SK-N-SH treated with all-trans-retinoic acid at 6 μM for 48 hours (cell line): Measurements from ENCODE around the gene HBG2.

Experiments
- ARNTL ChIP-seq: fragments of 450-650 bp; formaldehyde crosslinking; IDR thresholded peaks from 2 replicates; pipeline ENCODE4 v1.5.0; 2020; ENCODE audit warnings: low read depth, mild to moderate bottlenecking, moderate library complexity, borderline replicate concordance
- BACH2 ChIP-seq: fragments of 250-450 bp; sonication (Bioruptor Pico); IDR thresholded peaks from 2 replicates; pipeline ENCODE4 v1.9.0; 2021; ENCODE audit warnings: mild to moderate bottlenecking, borderline replicate concordance
- GLIS3 ChIP-seq: fragments of 250-450 bp; sonication (Bioruptor Pico); IDR thresholded peaks from 2 replicates; pipeline ENCODE4 v1.5.0; 2020; ENCODE audit warnings: mild to moderate bottlenecking, moderate library complexity
- RARB ChIP-seq: fragments of 250-450 bp; sonication (Bioruptor Pico); IDR thresholded peaks from 2 replicates; pipeline ENCODE4 v1.8.0; 2021; ENCODE audit warnings: mild to moderate bottlenecking, moderate library complexity
- ZFP30 ChIP-seq: fragments of 450-650 bp; formaldehyde crosslinking; IDR thresholded peaks from 2 replicates; pipeline ENCODE4 v1.5.0; 2022; ENCODE audit warnings: mild to moderate bottlenecking, moderate library complexity
- TF ChIP-seq, protein P1 (sequence below): fragments of 250-450 bp; sonication (Bioruptor Pico); IDR thresholded peaks from 2 replicates; pipeline ENCODE4 v1.8.0; 2021; ENCODE audit warnings: low read depth, mild to moderate bottlenecking, moderate library complexity, borderline replicate concordance
- TF ChIP-seq, protein P2 (sequence below): fragments of 250-450 bp; sonication (Bioruptor Pico); IDR thresholded peaks from 2 replicates; pipeline ENCODE4 v1.8.0; 2020; ENCODE audit warnings: mild to moderate bottlenecking, moderate library complexity, borderline replicate concordance

DNA sequence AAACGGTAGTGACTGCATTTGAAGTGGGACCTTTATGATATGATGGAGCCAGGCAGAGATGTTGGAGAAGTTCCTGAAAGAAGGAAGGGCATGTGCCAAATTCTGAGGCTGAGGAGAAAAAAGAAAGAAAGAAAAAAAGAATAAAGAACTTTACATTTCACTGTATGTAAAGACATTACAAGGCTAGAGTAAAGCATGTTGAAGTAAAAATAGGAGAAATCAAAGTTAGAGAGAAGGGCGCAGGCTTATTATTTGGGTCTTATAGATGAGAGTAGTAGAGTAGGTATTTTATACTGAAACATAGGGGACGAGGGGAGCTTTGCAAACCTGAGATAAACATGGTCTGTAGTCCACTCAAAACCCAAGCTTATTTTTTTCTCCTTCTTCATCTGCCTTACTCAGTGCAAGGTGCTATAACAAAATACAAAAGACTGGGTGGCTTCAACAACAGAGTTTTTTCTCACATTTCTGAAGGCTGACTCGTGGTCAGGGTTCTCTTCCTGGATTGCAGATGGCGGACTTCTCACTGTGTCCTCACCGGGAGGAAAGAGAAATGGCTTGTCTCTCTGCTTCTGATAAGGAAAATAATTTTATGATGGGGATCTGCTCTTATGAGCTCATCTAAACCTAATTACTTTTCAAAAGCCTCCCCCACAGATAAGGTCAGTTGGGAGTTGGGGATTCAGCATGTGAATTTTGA is 7.7 kb downstream of the HBG2 start:
- TF ChIP-seq, protein P1, sequence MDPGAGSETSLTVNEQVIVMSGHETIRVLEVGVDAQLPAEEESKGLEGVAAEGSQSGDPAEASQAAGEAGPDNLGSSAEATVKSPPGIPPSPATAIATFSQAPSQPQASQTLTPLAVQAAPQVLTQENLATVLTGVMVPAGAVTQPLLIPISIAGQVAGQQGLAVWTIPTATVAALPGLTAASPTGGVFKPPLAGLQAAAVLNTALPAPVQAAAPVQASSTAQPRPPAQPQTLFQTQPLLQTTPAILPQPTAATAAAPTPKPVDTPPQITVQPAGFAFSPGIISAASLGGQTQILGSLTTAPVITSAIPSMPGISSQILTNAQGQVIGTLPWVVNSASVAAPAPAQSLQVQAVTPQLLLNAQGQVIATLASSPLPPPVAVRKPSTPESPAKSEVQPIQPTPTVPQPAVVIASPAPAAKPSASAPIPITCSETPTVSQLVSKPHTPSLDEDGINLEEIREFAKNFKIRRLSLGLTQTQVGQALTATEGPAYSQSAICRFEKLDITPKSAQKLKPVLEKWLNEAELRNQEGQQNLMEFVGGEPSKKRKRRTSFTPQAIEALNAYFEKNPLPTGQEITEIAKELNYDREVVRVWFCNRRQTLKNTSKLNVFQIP (CRISPR knock-in tag): no peak
- TF ChIP-seq ARNTL (CRISPR knock-in tag) (no peak), RARB (CRISPR knock-in tag) (no peak), ZFP30 (CRISPR knock-in tag) (no peak), GLIS3 (no peak), BACH2 (CRISPR knock-in tag) (no peak)
- TF ChIP-seq, protein P2, sequence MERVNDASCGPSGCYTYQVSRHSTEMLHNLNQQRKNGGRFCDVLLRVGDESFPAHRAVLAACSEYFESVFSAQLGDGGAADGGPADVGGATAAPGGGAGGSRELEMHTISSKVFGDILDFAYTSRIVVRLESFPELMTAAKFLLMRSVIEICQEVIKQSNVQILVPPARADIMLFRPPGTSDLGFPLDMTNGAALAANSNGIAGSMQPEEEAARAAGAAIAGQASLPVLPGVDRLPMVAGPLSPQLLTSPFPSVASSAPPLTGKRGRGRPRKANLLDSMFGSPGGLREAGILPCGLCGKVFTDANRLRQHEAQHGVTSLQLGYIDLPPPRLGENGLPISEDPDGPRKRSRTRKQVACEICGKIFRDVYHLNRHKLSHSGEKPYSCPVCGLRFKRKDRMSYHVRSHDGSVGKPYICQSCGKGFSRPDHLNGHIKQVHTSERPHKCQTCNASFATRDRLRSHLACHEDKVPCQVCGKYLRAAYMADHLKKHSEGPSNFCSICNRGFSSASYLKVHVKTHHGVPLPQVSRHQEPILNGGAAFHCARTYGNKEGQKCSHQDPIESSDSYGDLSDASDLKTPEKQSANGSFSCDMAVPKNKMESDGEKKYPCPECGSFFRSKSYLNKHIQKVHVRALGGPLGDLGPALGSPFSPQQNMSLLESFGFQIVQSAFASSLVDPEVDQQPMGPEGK (CRISPR knock-in tag): no peak
